Central memory CD4-positive, alpha-beta T cell (primary cell): ENCODE results near the gene SPINT3.

Experiments used
- DNase-seq: peaks from one replicate; pipeline ENCODE4 v3.0.0; 2022
- total RNA-seq, 3 experiments: gene quantifications; one replicate each; lab custom pipeline; 2026; lab: John Stamatoyannopoulos, UW

SPINT3 gene, protein sequence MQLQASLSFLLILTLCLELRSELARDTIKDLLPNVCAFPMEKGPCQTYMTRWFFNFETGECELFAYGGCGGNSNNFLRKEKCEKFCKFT
- 0 reads per million in 3 experiments for total RNA-seq

GRCh38 chr20:45515147-45515913 is at the start of gene SPINT3:
Gene SPINT3 (minus strand): TSS chr20:45515622. CDS start chr20:45515608, 14 bp downstream.
- no peak for DNase-seq

GRCh38 chr20:45564760-45565276 is 49.4 kb upstream of the SPINT3 start:
- no peak for DNase-seq

DNA sequence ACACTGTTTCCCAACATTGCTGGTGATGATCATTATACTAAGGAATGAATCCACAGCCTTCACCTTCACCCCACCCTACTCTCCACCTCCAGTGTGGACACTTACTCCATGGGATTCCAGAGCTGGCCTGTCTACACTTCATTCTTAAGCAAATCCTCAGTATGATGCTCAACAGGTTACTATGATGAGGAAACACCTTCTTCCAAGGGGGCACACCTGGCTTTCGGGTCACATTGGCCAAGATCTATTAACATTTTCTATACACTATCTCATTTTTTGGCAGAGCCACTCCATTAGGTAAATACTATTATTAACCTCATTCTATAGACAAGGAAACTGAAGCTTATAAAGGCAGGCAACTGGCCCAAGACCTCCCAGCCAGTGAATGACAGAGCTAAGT is 39.8 kb upstream of the SPINT3 start:
- no peak for DNase-seq

GRCh38 chr20:45552456-45552855 is 37.0 kb upstream of the SPINT3 start:
- DNase-seq = no peak

- no peak for DNase-seq
These were observed 35.3 kb upstream of the SPINT3 start for GRCh38 chr20:45550765-45551164.

DNA sequence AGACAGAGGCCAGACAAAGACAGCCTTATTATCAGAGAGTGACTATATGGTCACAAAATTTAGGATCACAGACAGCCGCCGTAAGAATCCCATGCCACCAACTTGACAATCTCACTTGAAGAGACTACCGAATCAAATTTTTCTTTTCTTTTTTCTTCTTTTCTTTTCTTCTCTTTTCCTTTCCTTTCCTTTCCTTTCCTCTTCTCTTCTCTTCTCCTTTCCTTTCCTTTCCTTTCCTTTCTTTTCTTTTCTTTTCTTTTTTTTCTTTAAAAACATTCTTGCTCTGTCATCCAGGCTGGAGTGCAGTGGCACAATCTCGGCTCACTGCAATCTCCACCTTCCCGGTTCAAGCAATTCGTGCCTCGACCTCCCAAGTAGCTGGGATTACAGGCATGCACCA is 33.0 kb upstream of the SPINT3 start:
- DNase-seq = no peak

- no peak for DNase-seq
These were observed 31.9 kb upstream of the SPINT3 start, which contains the start of gene EPPIN for GRCh38 chr20:45547206-45547770. Gene EPPIN (minus strand): TSS chr20:45547401. CDS start chr20:45547357, 44 bp downstream.

- DNase-seq = no peak
These were observed 30.5 kb upstream of the SPINT3 start for GRCh38 chr20:45545754-45546453.

GRCh38 chr20:45545351-45545750 is 29.9 kb upstream of the SPINT3 start:
- DNase-seq = no peak

- DNase-seq = no peak
These were observed 24.0 kb upstream of the SPINT3 start, which contains the start of gene WFDC6 for GRCh38 chr20:45539382-45539781. Gene WFDC6 (minus strand): TSS chr20:45539482. CDS start chr20:45539407, 75 bp downstream.

GRCh38 chr20:45538209-45538799 is 22.9 kb upstream of the SPINT3 start:
- no peak for DNase-seq

DNA sequence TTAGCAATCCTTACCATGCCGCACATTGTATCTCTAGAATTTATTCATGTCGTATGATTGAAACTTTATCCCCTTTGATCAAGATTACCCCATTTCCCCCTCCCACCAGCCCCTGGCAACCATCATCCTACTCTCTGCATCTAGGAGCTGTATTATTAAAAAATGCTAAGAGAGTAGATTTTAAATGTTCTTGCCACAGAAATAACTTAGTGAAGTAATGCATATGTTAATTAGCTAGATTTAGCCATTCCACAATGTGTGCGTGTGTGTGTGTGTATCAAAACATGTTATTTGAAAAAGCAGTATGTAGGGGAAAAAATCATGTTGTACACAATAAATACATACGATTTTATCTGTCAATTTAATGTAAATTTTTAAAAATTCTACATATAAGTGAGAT is 11.9 kb upstream of the SPINT3 start:
- no peak for DNase-seq

GRCh38 chr20:45523821-45524220 is 8.4 kb upstream of the SPINT3 start:
- no peak for DNase-seq

GRCh38 chr20:45518282-45518681 is 2.9 kb upstream of the SPINT3 start:
- no peak for DNase-seq

- DNase-seq = no peak
These were observed 5.1 kb downstream of the SPINT3 start for GRCh38 chr20:45510242-45510862.

DNA sequence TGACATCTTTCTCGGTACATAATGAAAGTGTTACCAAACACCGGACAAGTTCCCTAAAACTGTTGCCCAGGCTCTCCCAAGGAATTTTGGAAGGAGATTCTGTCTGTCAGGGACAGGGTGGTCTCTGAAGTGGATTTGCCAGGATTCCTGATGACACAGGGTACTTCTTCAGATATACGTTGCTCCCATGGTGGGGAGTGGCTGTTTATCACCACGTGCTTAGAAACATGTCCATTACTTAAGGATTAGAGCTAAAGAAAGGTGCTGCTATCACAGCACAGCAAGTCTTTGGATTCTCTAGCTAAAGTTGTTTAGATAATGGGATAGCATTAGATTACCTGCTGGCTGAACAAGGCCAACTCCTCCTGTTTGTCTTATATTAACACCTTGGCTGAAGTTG is 6.3 kb downstream of the SPINT3 start:
- no peak for DNase-seq

DNA sequence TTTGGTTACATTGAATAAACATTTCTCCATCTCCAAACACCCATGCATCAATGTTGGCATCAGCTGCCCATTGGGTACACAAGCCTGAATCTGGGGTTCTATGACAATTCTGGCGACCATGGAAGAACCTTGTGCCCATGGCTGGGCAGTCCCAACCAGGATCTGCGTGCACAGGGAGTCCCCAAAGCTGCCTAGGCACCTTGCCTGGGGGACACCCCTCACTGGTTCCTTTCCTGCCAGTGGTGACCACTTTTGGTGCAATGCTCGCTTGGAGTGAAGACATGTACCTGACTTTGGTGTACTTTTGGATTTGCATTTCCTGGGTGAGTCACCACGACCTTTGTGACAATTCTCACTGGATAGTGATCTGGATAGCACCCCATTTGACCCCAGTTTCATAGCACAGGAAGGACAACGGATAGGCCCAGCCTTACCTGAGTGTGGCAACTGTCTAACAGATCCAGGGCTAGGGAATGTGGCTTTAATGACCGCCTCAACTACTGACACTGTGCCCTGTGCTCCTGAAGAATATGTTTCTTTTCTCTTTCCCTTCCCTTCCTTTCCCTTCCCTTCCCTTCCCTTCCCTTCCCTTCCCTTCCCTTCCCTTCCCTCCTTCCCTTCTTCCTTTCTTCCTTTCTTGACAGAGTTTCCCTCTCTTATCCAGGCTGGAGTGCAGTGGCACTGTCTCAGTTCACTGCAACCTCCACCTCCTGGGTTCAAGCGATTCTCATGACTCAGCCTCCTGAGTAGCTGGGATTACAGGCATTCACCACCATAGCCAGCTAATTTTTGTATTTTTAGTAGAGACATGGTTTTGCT is 7.1 kb downstream of the SPINT3 start:
- DNase-seq = no peak

GRCh38 chr20:45507011-45507820 is 8.2 kb downstream of the SPINT3 start:
- DNase-seq = no peak

- DNase-seq = no peak
These were observed 9.0 kb downstream of the SPINT3 start for GRCh38 chr20:45506398-45506797.

DNA sequence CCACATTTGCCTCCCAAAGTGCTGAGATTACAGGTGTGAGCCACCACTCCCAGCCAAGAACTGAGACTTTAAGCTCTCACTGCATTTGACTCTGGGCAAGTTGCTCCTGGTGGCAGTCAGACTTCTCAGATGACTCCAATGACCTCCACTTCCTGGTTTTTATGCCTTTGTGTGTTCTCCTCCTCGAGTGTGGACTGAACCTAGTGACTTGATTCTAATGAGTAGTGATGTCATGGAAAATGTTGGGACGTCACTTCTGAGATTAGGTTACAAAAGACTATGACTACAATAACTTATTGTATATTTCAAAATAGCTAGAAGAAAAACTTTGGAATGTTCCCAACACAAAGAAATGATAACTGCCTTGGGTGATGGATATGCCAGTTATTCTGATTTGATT is 12.0 kb downstream of the SPINT3 start:
- no peak for DNase-seq

DNA sequence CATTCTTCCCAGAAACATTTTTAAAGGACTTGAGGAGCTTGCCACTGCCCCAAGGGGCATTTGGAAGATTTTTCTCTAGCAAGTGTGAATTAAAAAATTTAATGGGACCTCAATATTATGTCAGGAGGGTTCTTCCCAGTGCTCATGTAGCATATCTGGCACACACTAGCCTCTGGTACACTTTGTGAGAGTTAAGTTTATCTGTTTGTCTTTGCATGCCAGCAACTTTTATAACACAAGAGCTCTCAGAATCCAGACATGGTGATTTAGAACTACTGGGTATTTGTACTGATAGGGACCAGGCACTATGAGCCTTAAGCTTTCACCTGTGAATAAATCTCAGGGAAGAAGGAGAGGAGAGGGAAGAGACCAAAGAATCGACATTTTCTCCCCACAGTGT is 12.9 kb downstream of the SPINT3 start:
- DNase-seq = no peak
